Stimulated activated CD4-positive, alpha-beta T cell treated with anti-CD3 and anti-CD28 coated beads, Interleukin-15, amount 100 ng/mL, for 24 hours (primary cell): ENCODE results near the gene PRDM16.

Source experiments
- DNase-seq: peaks from one replicate; pipeline ENCODE4 v3.0.0-alpha.2; 2020

PRDM16 gene

DNA sequence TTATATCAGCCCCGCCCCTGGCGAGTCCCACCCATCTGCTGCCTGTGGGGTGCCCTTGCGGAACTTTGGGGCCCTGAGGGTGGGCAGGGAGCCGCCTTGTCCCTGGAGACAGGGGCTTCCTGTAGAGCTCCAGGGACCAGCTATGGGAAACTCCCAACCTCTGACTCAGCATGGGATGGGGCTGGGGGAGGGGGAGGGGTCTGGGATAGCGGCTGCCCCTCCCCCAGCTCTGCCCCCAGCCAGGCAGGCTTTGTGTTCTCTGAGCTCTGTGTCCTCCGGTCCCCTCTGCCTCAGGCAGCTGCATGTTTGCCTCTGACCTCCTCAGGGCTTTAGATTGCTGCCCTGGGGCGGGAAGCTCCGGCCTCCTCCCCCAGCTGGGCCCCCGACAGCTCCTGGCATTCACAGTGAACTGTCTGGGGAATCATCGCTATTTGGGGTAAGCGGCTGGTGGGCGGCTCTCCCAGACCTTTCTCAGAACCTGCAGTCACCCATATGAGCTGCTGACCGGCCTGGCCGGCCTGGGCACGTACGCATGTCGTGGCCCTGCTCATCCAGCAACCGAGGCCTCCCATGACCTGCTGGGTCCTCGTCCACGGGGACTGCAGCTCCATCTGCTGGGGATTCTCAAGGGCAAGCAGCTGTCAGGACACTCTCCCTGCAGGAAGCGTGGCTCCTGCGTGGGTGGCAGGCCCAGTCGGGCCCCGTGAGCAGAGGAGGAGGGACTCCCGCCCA is 402.5 kb downstream of the PRDM16 start:
- DNase-seq, result no peak

DNA sequence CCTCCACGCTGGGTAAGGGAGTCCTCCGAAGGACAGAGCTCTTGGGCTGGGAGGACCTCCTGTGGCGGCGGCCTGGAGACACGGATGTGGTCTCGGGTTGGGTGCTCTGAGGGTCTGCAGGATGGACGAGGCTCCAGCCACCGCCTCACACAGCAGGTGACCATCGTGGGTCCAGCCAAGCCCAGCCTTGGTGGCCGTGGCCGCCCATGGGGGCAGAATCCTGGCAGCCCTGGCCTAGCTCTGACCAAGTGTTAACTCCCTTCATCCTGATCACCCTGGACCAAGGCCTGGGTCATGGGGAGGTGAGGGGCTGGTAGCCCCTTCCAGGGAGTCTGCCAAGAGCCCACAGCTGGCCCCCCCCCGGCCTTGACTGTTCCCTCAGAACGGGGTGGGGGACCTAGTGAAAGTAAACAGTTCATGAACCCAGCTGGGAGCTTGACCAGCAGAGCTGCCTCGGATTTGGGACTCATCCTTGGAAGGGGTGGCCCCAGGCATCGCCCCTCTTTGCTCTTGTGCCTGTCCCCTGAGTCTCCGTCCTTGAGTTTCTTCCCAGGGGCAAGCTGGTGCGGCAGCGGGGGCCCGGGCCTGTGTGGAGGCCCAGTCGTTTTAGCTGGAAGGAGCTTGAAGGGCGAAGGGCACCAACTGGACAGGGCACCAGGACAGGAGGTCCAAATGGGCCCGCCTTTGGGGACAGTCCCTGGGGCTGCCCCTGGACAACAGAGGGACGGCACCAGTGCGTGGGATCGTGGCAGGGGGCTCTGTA is 403.3 kb downstream of the PRDM16 start:
- no peak for DNase-seq

DNA sequence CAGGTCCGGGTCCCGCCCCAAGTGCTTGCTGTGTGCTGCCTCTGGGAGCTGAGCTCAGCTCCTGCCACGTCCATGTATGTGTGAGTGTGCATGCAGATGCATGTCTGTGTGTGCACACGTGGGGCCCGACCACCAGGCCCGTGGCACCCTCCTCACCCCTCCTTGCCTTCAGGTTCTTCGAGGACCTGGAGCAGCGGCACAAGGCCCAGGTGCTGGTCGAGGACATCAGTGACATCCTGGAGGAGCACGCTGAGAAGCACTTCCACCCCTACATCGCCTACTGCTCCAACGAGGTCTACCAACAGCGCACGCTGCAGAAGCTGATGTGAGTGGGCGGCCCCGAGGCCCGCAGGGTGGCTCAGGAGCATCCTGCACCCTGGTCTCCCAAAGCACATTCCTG is 403.9 kb downstream of the PRDM16 start:
- no peak for DNase-seq

DNA sequence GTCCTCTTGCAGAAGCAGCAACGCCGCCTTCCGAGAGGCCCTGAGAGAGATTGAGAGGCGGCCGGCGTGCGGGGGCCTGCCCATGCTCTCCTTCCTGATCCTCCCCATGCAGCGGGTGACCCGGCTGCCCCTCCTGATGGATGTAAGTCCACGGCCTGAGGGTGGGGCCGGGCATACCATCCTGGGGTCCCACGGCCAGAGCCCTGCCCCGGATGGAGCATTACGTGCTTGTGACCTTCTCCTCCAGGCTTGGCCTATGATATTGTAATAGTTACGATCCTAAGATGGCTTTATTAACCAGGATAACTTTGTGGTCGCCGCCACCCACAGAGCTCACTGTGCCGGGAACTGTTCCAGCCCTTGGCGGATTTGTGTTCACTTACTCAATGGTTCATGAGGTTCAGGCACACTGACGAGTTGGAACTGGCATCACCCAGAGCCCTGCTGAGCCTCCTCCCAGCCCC is 404.4 kb downstream of the PRDM16 start:
- no peak for DNase-seq

DNA sequence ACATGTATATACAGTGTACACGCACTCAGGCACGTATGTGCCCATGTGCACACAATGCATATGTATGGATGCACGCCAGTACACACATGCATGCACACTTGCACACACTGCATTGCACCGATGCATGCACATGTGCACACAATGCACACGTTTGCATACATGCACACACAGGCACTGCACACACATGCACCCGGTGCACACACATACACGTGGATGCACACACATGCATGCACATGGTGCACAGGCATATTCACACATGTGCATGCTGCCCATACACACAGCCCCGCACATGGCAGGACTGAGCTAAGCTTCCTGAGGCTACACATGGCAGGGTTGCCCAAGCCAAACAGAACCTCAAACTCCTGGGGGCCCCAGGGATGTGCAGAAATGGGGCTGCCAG is 405.0 kb downstream of the PRDM16 start:
- no peak for DNase-seq

DNA sequence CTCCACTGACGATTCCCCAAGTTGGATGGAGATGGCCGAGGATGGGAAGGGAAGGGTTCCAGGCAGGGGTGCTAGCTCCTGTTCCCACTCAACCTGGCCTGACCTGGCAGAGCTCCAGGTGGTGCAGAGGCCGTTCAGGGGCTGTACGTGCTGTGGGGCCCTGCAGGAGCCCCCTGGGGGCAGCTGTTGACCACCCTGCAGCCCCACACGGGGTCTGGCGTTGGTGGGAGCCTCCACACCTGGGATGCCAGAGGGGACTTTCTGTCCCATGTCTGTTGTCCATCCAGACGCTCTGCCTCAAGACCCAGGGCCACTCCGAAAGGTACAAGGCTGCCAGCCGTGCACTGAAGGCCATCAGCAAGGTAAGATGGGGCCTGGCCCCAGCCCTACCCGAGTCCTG is 405.4 kb downstream of the PRDM16 start:
- no peak for DNase-seq

DNA sequence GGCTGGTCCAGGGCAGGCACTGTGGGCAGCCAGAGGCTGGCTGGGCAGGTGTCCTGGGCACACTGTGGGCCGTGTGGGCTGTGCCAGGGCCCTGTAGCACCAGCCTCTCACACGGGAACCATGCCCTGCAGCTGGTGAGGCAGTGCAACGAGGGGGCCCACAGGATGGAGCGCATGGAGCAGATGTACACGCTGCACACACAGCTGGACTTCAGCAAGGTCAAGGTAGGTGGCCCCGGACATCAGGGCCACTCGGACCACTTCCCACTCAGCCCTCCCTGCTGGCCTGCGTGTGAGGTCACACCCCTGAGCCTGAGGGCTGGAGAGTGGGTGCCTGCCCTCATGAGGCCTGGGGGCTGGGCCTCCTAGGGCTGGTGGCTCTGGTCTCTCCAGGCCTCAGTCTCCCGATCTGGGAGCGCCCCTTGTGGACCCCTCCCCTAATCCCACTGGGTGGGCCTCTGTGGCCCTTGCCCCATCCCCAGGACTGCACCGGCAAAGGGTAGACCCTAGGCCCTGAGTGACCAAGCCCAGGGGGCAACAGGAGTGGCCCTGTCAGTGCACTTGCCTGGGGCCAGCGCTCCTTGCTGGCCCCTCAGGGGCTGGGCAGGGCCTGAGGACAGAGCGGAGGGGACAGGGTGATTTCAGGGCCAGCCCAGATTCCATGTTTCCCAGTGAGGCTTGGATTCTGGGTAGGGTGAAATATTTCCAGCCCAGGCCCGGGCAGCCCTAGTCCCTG is 407.0 kb downstream of the PRDM16 start:
- DNase-seq, result no peak

DNA sequence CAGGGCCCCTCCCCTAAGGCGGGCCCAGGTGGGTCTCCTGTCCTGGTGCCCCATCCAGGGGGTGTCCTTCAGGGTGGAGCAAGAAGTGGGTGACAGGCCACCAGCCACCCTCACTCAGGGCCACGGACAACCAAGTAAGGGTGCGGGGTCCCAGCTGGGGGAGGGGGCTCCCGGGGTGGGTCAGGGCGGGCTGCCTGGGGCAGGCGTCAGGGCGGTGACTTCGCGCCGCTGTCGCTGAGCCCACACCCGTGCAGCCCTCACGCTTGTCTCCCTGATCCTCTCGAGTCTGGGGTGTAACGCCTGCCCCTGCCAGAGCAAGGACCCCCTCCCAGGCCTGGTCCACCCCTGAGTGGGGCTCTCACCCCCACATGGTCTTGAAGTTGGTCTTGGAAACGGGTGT is 407.7 kb downstream of the PRDM16 start:
- no peak for DNase-seq

DNA sequence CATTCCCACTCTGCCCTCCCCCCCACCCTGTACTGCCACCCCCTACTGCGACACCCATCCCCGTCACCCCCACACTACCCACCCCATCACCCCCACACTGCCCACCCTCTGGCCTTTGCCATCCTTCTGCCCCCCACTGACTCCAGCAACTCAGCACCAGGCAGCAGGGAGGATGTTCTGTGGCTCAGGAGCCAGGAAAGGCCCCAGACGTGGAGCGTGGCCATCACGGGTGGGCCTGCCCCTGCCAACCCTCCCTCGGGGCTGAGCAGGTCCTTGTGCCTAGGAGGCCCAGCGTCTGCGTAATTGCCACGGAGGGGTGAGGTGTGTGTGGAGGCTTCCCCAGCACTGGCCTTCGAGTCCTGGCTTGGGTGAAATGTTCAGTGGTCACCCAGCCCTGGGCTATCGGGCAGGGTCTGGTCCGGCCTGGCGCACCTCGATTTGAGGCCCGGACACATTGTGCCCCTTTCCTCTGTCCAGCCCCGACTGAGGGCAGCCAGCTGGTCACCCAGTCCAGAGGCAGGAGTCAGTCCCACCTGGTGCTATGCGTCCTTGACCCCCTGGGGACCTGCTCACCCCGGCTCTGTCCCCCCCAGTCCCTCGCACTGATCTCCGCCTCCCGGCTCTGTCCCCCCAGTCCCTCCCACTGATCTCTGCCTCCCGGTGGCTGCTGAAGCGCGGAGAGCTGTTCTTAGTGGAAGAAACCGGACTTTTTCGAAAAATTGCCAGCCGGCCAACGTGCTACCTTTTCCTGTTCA is 408.4 kb downstream of the PRDM16 start:
- DNase-seq, result no peak

DNA sequence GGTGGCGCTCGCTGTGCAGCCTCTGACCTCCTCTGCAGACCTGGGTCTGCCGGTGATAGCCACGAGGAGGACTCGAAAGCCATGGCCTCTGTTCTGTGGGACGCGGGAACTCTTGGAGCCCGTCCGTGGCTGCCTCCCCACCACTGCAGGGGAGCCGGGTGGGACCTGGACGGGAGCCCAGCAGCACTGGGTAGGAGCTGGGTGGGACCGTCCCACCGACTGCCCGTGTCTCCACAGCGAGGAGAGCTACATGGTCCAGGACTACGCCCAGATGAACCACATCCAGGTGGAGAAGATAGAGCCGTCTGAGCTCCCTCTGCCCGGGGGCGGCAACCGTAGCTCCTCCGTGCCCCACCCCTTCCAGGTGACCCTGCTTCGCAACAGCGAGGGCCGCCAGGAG is 409.2 kb downstream of the PRDM16 start:
- DNase-seq, result no peak

DNA sequence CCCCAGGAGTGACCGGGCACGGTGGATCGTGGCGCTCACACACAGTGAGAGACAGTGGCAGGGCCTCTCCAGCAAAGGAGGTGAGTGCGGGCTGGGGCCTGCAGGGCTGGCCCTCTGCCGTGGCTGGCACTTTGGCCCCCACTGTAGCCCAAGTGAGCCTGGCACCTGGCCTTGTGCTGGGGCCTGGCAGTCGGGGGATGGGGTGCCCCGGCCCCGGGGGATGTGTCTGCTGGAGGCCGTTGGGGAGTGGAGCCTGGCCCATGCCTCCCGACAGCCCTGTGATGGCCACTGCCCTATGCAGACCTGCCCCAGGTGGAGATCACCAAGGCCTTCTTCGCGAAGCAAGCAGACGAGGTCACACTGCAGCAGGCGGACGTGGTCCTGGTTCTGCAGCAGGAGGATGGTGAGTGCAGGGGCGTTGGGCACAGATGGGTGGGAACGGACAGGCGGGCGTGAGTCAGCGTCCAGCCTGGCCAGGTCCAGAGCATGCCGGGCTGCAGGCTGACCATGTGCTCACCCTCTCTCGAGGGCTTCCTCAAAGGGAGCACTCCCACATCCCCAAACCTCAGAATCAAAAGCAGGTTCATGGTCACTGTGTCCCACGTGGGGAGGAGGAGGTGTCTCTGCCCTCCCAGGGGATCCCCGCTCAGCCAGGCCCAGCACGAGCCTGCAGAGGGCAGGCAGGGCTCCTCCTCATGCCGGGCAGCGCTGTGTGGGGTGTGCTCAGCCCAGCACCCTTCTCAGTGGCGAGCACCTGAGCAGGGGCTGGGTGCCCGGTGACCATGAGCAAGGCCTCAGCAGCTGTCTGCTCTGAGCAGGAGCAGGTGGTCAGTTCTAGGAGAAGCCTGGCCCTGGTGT is 410.7 kb downstream of the PRDM16 start:
- DNase-seq, result no peak

DNA sequence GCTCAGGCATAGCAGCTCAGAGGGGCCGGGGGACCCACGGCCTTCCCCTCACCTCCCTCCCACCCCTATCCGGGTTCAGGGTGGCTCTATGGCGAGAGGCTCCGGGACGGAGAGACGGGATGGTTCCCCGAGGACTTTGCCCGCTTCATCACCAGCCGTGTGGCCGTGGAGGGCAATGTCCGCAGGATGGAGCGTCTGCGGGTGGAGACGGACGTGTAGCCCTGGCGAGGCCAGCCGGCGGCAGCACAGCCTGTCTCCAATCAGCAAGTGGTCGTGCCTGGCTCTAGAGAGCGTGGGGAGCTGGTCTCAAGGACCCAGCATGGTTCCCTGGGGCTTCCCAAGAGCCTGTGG is 411.3 kb downstream of the PRDM16 start:
- DNase-seq, result no peak

DNA sequence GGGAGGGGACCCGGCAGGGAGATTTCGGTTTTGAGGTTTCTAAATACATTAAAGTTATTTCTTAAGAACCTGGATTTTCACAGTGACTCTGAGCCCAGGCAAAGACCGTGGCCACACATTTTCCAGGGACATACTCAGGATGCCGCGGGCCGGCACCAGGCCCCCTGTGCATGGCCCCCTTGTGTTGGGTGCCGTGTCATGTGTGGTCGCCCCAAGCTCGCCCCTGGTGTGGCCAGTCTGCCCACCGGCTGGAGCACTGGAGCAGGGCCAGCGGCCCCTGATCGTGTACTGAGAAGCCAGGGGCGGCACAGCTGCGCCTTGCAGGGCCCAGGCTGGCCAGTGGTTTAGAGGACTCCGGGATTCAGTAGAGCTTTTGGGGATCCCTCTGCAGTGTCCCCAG is 412.0 kb downstream of the PRDM16 start:
- DNase-seq, result no peak

DNA sequence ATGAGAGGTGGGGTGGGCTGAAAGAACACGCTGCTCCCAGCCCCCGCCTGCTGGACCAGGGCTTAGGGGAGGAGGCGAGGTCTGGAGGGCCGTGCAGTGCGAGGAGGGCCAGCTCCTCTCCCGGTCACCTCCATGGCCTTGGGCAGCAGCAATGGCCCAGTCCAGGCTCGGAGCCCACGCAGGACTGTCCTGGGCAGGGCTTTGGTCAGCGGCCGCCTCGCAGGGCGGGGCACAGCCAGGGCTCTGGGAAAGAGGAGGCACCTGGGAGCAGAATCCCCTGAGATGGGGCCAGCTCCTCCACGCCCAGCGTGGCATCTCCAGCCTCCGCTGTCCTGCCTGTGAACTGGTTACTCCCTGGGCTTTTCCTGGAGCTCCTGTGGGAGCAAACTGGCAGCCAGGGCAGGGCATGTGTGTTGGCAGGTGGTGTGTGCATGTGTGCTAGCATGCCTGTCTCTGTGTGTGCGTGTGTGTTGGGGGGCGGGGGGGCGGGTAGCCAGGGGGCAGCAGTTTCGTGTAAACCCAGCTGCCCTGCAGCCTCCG is 412.9 kb downstream of the PRDM16 start:
- DNase-seq, result no peak

DNA sequence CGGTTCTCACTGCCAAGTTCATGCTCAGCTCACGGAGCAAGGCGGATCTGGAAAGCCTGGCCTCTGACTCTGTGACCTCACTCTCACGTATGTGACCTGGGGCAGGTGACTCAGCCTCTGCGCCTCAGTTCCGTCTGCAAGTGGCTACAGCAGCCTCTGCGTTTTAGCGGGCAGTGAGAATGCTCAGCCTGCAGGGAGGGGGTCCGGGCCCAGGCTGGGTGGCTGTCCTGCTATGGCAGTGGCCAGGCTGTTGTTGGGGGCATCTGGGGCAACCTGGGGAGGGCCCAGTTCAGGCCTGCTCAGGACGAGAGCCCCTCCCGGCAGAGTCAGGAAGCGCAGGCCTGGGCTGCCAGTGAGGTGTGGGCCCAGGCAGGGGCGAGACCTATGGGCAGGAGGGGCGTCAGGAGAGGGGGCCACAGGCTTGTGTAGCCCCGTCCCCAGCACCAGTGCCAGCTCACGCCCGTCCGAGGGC is 413.4 kb downstream of the PRDM16 start:
- peak; percentile 24 for DNase-seq

DNA sequence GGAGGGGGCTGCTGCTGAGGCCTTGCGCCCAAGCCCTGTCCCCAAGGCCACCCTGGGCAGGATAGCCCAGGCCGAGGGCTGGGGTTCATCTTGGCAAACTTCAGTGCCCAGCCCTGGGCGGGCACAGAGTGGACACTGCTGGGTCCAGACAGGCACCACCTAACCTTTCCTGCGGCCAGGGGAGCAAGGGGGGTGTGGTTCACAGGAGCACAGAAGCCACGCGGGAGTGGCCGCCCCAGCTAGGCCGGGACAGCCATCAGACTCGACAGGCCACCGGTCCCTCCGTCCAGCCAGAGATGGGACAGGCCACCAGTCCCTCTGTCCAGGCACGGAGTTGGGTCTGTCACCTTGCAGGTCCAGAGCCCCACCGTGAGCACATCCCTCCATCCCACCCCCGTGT is 414.4 kb downstream of the PRDM16 start:
- DNase-seq, result no peak

DNA sequence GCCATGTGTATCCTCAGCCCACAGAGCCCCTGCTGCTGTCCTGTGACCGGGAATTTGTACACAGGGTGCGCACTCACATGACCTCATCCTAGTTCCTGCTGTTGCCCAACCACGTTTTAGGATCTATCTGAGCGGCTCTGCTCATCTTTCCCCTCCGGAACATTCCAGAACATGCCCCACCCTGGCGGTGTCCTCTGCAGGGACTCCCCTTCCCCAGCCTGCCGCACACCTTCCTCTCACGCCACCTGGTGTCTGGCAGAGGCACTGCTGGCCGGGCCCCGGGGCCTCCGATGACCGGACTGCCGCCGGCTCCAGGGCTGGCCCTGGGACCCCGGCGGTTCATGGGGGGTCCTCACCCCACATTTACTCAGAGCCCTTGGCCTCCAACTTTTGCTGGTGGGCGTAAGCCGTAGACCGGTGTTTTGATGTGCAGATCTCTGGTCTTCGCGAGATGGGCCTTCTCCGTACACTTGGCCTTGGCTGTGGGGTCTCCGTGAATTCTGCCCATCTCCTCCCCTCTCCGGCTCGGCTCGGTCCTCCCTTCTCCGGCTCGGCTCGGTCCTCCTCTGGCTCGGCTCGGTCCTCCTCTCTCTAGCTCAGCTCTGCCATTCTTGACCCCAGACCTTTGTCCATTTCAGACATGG is 414.9 kb downstream of the PRDM16 start:
- DNase-seq, result peak; percentile 63

DNA sequence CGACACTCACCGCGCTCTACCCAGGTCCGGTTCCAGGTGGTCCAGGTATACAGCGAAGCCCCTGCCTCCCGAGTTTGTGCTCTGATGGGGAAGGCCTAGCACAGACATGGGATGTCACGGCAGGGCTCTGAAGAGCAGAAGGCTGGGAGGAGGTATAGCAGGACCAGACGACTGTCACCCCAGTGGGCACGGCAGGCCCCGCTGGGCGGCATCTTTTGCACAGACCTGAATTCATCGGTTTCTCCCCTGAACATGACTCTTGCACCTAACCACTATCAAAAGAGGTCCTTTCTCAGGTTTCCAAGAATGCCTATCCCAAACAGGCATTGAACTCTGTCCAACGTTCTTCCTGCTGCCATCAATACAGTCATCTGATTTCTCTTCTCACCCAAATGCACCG is 416.0 kb downstream of the PRDM16 start:
- no peak for DNase-seq
